ES-I3 (cell line): ENCODE data around the gene SGCA.
A peak's percentile ranks its signal among the peaks of the same experiment; 100 is the strongest.

Experiments used
- H3K36me3 ChIP-seq: 2 replicates; pipeline ENCODE4 v1.6.1; 2013; ENCODE audit warnings: mild to moderate bottlenecking, low read length, control low read depth, moderate library complexity; ENCODE audit not compliant: insufficient read depth
- H3K4me1 ChIP-seq: 2 replicates; pipeline ENCODE4 v1.6.1; 2013; ENCODE audit warnings: mild to moderate bottlenecking, control low read depth, low read length; ENCODE audit not compliant: insufficient read depth
- H3K9ac ChIP-seq: 2 replicates; pipeline ENCODE4 v1.6.1; 2013; ENCODE audit warnings: low read depth, mild to moderate bottlenecking, low read length, moderate library complexity
- H3K9me3 ChIP-seq: 2 replicates; pipeline ENCODE4 v1.6.1; 2013; ENCODE audit warnings: mild to moderate bottlenecking, low read length, moderate library complexity; ENCODE audit not compliant: control insufficient read depth, insufficient read depth

Gene SGCA

GRCh38 chr17:50129728-50130558 is 35.9 kb upstream of the SGCA start, which contains the start of gene SAMD14:
TSS of gene SAMD14 (minus strand) at chr17:50130160. CDS start at chr17:50124959, 5,201 bp downstream.
- peak within 1 kb of the TSS; percentile 74 for H3K9ac ChIP-seq
- peaks cover 42% of the 10 kb centered on the region for H3K4me1 ChIP-seq
- no peaks in the 10 kb centered on the region for H3K9me3 ChIP-seq
- H3K36me3 ChIP-seq = no peaks in the 10 kb centered on the region

GRCh38 chr17:50130559-50131305 is 35.1 kb upstream of the SGCA start:
- Histone ChIP-seq H3K4me1 (peaks cover 42% of the 10 kb centered on the region), H3K9ac (peak overlapping the region; percentile 74; the same call in 1 of the 2 replicates)

DNA sequence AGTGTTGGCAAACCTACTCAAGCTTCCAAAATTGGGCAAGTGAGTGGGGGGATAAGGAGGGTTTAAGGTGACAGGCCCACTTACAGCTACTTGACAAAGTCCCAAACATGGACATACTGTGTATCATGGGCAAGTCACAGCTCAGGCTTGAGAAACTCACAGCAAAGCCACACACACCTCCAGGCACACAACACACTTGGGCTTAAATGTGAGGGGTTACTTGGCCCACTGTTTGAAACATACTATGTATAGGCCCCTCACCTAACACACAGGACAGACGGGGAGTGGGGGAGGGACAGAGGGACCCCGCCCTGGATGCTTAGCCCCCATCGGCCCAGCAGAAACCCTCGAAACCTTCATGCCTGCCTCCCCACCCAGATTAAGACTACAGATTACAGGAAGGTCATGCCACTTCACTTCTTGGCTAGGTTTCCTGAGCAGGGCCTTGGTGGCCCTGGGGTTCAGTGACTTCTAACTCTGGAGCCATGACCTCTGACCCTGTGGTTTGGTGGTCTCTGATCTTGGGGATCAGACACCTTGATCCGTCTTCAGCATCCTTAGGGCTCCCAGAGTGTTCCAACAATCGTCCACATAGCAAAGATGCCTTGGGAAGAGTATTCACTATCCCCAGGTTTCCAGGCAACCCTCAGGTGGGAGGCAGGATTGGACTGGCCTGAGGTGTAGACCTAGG is 33.6 kb upstream of the SGCA start:
- Histone ChIP-seq H3K9ac (no peak overlapping the region), H3K36me3 (no peaks in the 10 kb centered on the region), H3K4me1 (peaks cover 42% of the 10 kb centered on the region), H3K9me3 (no peaks in the 10 kb centered on the region)

More at GRCh38 chr17:50130559-50131305, 35.1 kb upstream of the SGCA start:
- Histone ChIP-seq H3K9me3 (no peaks in the 10 kb centered on the region), H3K36me3 (no peaks in the 10 kb centered on the region)

DNA sequence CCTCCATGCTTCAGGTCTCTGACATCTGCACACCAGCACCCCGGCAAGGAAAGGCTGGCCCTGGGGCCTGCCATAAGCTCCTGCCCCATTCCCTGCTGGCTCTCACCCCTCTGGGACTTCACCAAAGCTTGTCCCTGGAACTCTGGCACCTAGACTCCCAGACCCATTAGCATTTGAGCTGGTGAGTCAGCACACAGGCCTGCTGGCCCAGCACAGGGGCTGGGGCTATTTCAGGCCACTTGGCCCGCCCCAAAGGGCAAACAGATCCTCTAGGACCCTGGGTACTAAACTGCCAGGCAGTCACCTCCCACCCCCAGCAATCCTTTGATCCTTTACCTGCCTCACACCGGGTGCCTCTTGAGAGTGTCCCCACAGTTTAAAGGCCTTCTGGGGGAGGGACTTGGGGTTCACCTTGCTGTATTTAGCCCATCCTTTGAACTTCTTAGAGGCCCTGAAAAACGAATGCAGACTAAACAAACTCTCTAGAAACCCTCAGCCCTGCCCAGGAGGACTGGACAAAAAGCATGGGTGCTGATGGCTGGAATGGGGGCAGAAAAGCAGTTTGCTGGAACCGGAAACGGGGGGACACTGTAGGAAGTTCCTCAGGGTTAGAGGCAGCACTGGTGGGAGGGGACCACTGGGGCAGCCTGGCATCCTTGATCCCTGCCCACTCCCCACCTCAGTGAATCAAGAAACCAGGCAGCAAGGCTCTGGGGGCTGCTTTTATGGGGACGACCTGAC is 32.6 kb upstream of the SGCA start:
- Histone ChIP-seq H3K36me3 (0 out of 2 replicates have a peak, but pooled peaks cover 3% of the 10 kb centered on the region), H3K9me3 (no peaks in the 10 kb centered on the region), H3K4me1 (peaks cover 34% of the 10 kb centered on the region), H3K9ac (no peak overlapping the region; the same call in 1 of the 2 replicates)

DNA sequence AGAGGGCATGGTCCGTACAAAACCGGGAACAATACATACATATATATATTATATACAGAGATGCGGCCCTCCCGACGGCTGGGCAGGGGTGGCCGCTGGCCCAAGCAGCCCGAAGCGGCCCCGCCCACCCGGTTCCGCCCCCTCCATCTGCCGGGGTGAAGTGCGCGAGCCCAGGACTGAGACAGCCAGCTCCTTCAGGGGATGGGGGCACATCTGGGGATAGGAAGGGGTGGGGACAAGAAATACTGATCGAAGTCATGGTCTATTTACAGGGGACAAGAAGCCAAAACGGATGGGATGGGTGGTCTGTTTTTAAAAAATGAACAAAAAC is 32.1 kb upstream of the SGCA start:
- H3K4me1 ChIP-seq = peaks cover 34% of the 10 kb centered on the region
- 0 out of 2 replicates have a peak, but pooled peaks cover 6% of the 10 kb centered on the region for H3K36me3 ChIP-seq
- H3K9ac ChIP-seq = no peak overlapping the region; the same call in 1 of the 2 replicates
- H3K9me3 ChIP-seq = no peaks in the 10 kb centered on the region

GRCh38 chr17:50134206-50135110 is 31.3 kb upstream of the SGCA start:
- H3K9ac ChIP-seq = no peak overlapping the region; the same call in 1 of the 2 replicates
- peaks cover 12% of the 10 kb centered on the region; the same call in 1 of the 2 replicates for H3K36me3 ChIP-seq
- peaks cover 34% of the 10 kb centered on the region for H3K4me1 ChIP-seq

DNA sequence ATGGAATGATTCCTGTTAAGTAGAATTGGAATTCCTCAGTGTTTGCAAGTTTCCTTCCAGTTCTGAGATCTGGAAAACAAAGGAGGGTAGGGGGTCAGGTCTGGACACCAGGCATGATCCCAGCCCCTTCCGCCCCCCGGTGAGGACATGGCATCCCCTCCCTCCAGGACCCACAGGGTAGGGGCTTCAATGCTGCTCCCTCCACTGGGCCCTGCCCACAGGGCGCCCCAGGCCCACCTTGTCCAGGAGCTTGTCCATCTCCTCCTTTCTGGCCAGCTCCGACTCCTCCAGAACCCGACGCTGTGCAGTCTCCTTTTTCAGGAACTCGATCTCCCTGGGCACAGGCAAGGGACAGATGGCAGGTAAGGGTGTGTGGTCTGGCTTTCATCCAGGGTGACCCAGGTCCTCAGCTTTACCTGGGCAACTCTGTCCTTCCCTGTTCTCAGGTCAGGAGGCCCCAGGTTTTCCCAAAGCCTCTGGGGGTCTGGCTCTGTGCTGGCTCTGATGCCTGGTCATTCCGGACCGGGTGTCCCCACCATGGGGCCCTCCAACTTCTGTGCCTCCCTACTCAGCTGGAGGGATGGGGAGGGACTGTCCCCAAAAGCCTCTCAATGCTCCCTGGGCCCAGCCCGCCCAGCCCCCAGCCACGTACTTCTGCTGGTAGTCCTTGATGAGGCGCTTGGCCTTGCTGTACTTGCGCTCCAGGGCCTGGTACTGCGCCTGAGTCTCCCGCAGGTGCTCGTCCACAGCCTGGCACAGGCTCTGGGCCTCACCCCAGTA is 30.3 kb upstream of the SGCA start:
- no peak overlapping the region for H3K9ac ChIP-seq
- H3K4me1 ChIP-seq = peaks cover 34% of the 10 kb centered on the region
- H3K36me3 ChIP-seq = peaks cover 12% of the 10 kb centered on the region; the same call in 1 of the 2 replicates
- no peaks in the 10 kb centered on the region; the same call in 1 of the 2 replicates for H3K9me3 ChIP-seq

More at GRCh38 chr17:50134206-50135110, 31.3 kb upstream of the SGCA start:
- H3K9me3 ChIP-seq = no peaks in the 10 kb centered on the region

GRCh38 chr17:50136096-50136687 is 29.6 kb upstream of the SGCA start:
- Histone ChIP-seq H3K36me3 (peaks cover 12% of the 10 kb centered on the region; the same call in 1 of the 2 replicates), H3K9me3 (no peaks in the 10 kb centered on the region; the same call in 1 of the 2 replicates), H3K4me1 (peaks cover 31% of the 10 kb centered on the region), H3K9ac (no peak overlapping the region)

DNA sequence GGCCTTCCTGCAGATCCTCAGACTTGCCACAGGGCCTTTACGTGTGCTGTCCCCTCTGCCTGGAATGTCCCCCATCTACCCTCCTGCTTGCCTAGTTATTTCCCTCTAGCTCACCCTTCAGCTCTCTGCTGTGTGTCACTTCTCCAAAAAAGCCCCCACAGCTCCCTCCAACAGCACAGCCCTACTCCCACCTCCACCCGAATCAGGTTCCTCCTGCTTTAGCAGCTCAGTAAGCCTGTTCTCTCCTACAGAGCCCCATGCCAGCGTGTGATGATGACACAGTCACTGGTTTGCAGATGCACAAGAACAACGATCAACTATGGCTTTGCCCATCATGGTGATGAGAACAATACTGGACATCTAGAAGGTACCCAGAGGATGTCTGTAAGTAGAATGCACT is 28.8 kb upstream of the SGCA start:
- Histone ChIP-seq H3K9me3 (no peaks in the 10 kb centered on the region; the same call in 1 of the 2 replicates), H3K9ac (no peak overlapping the region), H3K4me1 (peaks cover 27% of the 10 kb centered on the region), H3K36me3 (peaks cover 12% of the 10 kb centered on the region; the same call in 1 of the 2 replicates)

- Histone ChIP-seq H3K4me1 (peaks cover 6% of the 10 kb centered on the region; the same call in 1 of the 2 replicates), H3K9me3 (no peaks in the 10 kb centered on the region; the same call in 1 of the 2 replicates), H3K36me3 (peaks cover 12% of the 10 kb centered on the region; the same call in 1 of the 2 replicates), H3K9ac (no peak overlapping the region)
Measured at GRCh38 chr17:50139185-50139783, 26.5 kb upstream of the SGCA start.

GRCh38 chr17:50139950-50140885 is 25.6 kb upstream of the SGCA start:
- Histone ChIP-seq H3K4me1 (no peaks in the 10 kb centered on the region), H3K9ac (no peak overlapping the region), H3K36me3 (peaks cover 12% of the 10 kb centered on the region; the same call in 1 of the 2 replicates), H3K9me3 (no peaks in the 10 kb centered on the region; the same call in 1 of the 2 replicates)
